Measurements from ENCODE around the gene PITRM1. TPM values are rescaled to one million over a fixed set of nuclear protein-coding genes. Genes with fewer than 3 reads are reported as not detected.
"Not testable (repeated sequence)": the region's sequence is repeated elsewhere in the genome, so short reads cannot be mapped to it uniquely, and the experiment has no call there.

PITRM1 gene, protein sequence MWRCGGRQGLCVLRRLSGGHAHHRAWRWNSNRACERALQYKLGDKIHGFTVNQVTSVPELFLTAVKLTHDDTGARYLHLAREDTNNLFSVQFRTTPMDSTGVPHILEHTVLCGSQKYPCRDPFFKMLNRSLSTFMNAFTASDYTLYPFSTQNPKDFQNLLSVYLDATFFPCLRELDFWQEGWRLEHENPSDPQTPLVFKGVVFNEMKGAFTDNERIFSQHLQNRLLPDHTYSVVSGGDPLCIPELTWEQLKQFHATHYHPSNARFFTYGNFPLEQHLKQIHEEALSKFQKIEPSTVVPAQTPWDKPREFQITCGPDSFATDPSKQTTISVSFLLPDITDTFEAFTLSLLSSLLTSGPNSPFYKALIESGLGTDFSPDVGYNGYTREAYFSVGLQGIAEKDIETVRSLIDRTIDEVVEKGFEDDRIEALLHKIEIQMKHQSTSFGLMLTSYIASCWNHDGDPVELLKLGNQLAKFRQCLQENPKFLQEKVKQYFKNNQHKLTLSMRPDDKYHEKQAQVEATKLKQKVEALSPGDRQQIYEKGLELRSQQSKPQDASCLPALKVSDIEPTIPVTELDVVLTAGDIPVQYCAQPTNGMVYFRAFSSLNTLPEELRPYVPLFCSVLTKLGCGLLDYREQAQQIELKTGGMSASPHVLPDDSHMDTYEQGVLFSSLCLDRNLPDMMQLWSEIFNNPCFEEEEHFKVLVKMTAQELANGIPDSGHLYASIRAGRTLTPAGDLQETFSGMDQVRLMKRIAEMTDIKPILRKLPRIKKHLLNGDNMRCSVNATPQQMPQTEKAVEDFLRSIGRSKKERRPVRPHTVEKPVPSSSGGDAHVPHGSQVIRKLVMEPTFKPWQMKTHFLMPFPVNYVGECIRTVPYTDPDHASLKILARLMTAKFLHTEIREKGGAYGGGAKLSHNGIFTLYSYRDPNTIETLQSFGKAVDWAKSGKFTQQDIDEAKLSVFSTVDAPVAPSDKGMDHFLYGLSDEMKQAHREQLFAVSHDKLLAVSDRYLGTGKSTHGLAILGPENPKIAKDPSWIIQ
- total RNA-seq (10 to 100 TPM; 71.6 to 77.0 TPM), polyA plus RNA-seq (ENCODE audit: insufficient read length in 6 of 6) (10 to 100 TPM; 68.1 to 85.6 (median 70.7) TPM)
- long read RNA-seq, donor 1, partial matches to known transcripts, result 5 of 10 reads
- long read RNA-seq, donor 1, other reads (novel, unspliced or antisense), result 0 of 10 reads
- long read RNA-seq, donor 2, partial matches to known transcripts, result 0 of 5 reads
- long read RNA-seq, donor 2, other reads (novel, unspliced or antisense), result 0 of 5 reads
- long read RNA-seq, donor 3, transcript PITRM1-201 (27 exons, 3,450 nt), result major isoform, 5 of 5 reads
- long read RNA-seq, donor 3, partial matches to known transcripts, result 0 of 5 reads
- long read RNA-seq, donor 3, other reads (novel, unspliced or antisense), result 0 of 5 reads
- long read RNA-seq, donor 4, partial matches to known transcripts, result 4 of 6 reads
- long read RNA-seq, donor 4, other reads (novel, unspliced or antisense), result 0 of 6 reads
- long read RNA-seq, donor 5, partial matches to known transcripts, result 7 of 12 reads
- long read RNA-seq, donor 5, other reads (novel, unspliced or antisense), result 0 of 12 reads
- long read RNA-seq, donor 6, partial matches to known transcripts, result 0 of 2 reads
- long read RNA-seq, donor 6, other reads (novel, unspliced or antisense), result 0 of 2 reads
- long read RNA-seq, donor 7, result 0 reads
- long read RNA-seq, donor 8, partial matches to known transcripts, result 6 of 7 reads
- long read RNA-seq, donor 8, other reads (novel, unspliced or antisense), result 0 of 7 reads
- long read RNA-seq, donor 9, result 0 reads
- long read RNA-seq, donor 10, partial matches to known transcripts, result 6 of 7 reads
- long read RNA-seq, donor 10, other reads (novel, unspliced or antisense), result 0 of 7 reads
- long read RNA-seq, donor 11, partial matches to known transcripts, result 0 of 4 reads
- long read RNA-seq, donor 11, other reads (novel, unspliced or antisense), result 0 of 4 reads
- long read RNA-seq, donor 12, transcript PITRM1-201 (27 exons, 3,450 nt), result major isoform, 6 of 12 reads
- long read RNA-seq, donor 12, partial matches to known transcripts, result 6 of 12 reads
- long read RNA-seq, donor 12, other reads (novel, unspliced or antisense), result 0 of 12 reads

DNA sequence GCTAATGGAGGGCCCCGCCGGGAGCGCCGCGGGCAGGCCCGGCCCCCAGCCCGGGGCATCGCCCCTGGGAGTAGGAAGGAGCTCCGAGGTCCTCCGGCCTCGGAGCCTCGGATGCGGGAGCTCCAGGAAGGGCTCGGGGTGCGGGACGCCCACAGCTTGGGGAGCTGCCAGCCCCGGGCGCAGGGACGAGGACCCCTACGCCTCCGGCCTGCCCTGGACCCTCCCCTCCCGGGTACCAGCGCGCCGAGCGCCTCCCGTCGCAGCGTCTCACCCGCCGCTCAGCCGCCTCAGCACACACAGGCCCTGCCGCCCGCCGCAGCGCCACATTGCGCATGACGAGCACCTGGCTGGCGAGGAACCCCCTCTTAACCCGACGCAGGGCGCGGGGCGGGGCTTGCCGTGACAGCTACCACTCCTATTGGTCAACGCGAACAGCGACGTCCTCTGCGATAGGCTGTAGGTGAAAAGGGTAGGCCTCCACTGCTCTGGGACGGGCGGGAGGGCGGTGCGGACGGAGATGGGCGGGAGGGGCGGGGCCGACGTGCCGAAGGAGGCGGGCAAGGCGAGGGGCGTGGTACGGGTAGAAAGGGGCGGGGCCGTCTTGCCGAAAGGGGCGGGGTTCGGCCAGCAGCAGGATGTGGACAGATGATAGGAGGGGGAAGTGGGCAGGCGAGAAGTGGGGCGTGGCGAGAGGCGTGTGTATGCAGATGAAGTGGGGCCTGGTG lies at the start of gene PITRM1:
TSS of gene PITRM1 (minus strand) at position 337 of the 725 bp plus-strand sequence. CDS start at position 327, 10 bp downstream.
- H3K27ac ChIP-seq, result peak within 1 kb of the TSS; percentile 88
- H3K4me3 ChIP-seq, result peak within 1 kb of the TSS; percentile 87 to 91
- TF ChIP-seq, protein P1, sequence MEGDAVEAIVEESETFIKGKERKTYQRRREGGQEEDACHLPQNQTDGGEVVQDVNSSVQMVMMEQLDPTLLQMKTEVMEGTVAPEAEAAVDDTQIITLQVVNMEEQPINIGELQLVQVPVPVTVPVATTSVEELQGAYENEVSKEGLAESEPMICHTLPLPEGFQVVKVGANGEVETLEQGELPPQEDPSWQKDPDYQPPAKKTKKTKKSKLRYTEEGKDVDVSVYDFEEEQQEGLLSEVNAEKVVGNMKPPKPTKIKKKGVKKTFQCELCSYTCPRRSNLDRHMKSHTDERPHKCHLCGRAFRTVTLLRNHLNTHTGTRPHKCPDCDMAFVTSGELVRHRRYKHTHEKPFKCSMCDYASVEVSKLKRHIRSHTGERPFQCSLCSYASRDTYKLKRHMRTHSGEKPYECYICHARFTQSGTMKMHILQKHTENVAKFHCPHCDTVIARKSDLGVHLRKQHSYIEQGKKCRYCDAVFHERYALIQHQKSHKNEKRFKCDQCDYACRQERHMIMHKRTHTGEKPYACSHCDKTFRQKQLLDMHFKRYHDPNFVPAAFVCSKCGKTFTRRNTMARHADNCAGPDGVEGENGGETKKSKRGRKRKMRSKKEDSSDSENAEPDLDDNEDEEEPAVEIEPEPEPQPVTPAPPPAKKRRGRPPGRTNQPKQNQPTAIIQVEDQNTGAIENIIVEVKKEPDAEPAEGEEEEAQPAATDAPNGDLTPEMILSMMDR (IDR thresholded peaks at IDR 0.05), result no peak
- H3K9me3 ChIP-seq, result no peaks in the 10 kb centered on the region
- intact Hi-C loops (cut with DNase I), result no loop called here
- ATAC-seq (peak; percentile 92), DNase-seq (peak; percentile 95 to 99 (median 99))
- H3K36me3 ChIP-seq, result peaks cover 0 to 25% of the 10 kb centered on the region in 2 donors
- peaks cover 6 to 13% of the 10 kb centered on the region in 2 donors for H3K4me1 ChIP-seq
- H3K27me3 ChIP-seq, result no peaks in the 10 kb centered on the region

DNA sequence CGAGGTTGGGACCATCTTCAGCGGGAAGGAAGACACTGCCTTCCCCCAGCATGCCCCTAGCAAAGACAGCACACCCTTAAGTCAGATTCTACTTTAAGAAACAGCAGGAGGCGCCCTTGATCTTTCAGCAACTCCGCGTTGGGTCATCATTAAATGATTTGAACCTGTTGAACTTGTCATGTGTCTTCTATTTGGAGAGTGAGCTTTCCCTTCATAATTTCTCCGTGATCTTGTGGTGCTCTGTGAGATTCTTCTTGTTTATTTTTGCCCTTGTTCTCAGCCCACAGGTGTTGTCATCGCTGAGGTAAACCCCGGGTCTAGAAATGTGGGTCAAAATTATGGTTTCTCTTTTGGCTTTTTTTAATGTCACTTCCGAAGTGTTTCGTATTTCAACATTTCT lies 49.5 kb upstream of the PITRM1 start:
- TF ChIP-seq, protein P1 (IDR thresholded peaks at IDR 0.05), result no peak
- Histone ChIP-seq H3K4me3 (no peak overlapping the region), H3K4me1 (no peaks in the 10 kb centered on the region), H3K36me3 (no peaks in the 10 kb centered on the region), H3K27me3 (no peaks in the 10 kb centered on the region), H3K27ac (no peak overlapping the region), H3K9me3 (no peaks in the 10 kb centered on the region)
- no peak for DNase-seq
- intact Hi-C loops (cut with DNase I), result no loop called here
- no peak for ATAC-seq

DNA sequence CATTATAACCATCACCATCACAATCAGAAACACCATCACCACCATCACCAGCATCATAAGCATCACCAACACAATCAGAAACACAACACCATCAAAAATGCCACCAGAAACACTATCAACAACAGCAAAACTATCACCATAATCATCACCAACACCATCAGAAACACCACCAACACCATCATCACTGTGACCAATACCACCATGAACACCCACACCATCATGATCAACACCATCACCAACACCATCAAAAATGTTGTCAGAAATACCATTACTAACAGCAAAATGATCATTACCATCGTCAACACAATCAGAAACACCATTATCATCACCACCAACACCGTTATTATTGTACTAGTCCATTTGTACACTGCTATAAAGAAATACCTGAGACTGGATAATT lies 49.0 kb upstream of the PITRM1 start:
- H3K36me3 ChIP-seq; ATAC-seq; H3K9me3 ChIP-seq; H3K27ac ChIP-seq; H3K4me3 ChIP-seq; intact Hi-C loops (cut with DNase I); H3K4me1 ChIP-seq; H3K27me3 ChIP-seq; DNase-seq: not testable (repeated sequence)

DNA sequence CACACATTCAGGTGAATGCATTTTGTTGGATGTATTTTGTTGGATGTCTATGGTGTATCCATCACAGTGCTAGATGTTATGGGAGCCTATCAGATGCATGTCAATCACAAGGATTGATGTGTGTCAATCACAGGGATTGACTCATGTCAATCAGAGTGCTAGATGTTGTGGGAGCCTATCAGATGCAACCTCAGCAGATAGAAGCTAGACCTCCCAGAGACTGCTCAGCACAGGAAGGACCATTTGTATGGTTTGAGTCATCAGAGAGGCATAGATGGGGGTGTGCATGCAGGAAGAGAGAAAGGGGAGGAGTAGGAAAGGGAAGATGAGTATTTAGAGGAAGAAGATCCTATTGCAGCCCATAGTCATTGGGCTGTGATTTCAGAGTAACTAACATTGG lies 48.3 kb upstream of the PITRM1 start:
- H3K9me3 ChIP-seq, result no peaks in the 10 kb centered on the region
- H3K27me3 ChIP-seq, result no peaks in the 10 kb centered on the region
- H3K4me3 ChIP-seq, result no peak overlapping the region
- no peaks in the 10 kb centered on the region for H3K36me3 ChIP-seq
- no peak overlapping the region for H3K27ac ChIP-seq
- no peaks in the 10 kb centered on the region for H3K4me1 ChIP-seq
- DNase-seq, result no peak
- intact Hi-C loops (cut with DNase I), result no loop called here
- TF ChIP-seq, protein P1 (IDR thresholded peaks at IDR 0.05), result no peak
- no peak for ATAC-seq

DNA sequence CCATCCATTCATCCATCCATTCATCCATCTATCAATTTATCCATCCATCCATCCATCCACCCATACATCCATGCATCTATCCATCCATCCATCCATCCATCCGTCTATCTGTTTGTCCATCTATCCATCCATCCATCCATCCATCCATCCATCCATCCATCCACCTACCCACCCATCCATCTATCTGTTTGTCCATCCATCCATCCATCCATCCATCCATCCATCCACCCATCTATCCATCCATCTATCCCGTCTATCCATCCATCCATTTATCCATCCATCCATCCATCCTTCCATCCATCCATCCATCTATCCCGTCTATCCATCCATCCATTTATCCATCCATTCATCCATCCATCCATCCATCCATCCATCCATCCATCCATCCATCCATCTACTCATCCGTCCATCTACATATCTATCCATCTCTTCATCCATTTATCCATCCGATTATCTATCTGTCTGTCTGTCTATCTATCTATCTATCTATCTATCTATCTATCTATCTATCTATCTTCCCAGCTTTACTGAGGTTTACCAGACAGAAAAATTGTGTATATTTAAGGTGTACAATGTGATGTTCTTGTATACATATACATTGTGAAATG lies 46.5 kb upstream of the PITRM1 start:
- H3K4me1 ChIP-seq; ATAC-seq; H3K27ac ChIP-seq; H3K27me3 ChIP-seq; H3K36me3 ChIP-seq; DNase-seq; intact Hi-C loops (cut with DNase I); H3K9me3 ChIP-seq; H3K4me3 ChIP-seq: not testable (repeated sequence)

Data from left lung (tissue), 14 donors.